Measurements from ENCODE around the gene CTBP2. TPM values are rescaled to one million over a fixed set of nuclear protein-coding genes. Genes with fewer than 3 reads are reported as not detected.

CTBP2 gene
- total RNA-seq, 6 experiments from 2014 or later: 3.2 to 8.2 (median 5.4) TPM

DNA sequence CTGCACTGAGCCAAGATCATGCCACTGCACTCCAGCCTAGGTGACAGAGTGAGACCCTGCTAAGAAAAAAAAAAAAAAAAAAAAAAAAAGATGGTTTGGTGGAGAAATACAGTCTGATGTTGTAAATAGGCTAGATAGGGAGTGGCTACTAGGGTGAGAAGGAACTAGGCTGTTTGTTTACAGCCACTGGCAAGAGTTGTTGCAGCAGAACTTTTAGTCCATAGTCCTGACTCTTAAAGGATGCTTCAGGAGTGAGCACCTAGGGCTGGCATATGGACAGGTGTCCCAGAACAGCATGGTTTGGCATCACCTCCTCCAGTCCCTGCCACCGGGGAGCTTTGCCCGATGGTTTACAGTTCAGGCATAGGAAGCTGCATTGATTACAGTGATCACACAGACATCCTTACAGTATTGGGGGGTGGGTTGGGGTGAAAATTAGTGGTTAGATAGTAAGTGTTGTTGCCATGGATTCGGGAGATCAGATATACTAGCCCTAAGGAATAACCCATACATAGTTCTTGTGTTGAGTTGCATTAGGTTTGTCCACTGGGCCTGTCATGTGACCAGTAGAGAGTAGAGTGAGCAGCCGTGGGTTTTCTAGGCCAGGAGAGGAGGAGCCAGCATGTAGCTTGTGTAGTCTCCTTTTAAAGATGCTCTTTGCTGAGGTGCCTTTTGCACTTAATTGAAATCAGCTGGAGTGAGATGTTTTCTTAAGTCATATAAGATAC, 182.6 kb downstream of the CTBP2 start:
- DNase-seq: no peak
- Histone ChIP-seq H3K27me3 (no peaks in the 10 kb centered on the region), H3K36me3 (peaks cover 0 to 36% (median 13%) of the 10 kb centered on the region in 4 donors), H3K4me3 (no peak overlapping the region), H3K27ac (no peak overlapping the region), H3K4me1 (peaks cover 0 to under 1% (median 0%) of the 10 kb centered on the region in 4 donors), H3K9me3 (no peaks in the 10 kb centered on the region)
- intact Hi-C loops (cut with DNase I): no loop called here
- ATAC-seq: peak; percentile 36 to 71 (median 55)
- WGBS (ENCODE audit: insufficient coverage, low coverage, low lambda C conversion rate, missing lambda C conversion rate): 54% methylated on average over 2 of the region's 4 CpGs
- TF ChIP-seq, protein P1, sequence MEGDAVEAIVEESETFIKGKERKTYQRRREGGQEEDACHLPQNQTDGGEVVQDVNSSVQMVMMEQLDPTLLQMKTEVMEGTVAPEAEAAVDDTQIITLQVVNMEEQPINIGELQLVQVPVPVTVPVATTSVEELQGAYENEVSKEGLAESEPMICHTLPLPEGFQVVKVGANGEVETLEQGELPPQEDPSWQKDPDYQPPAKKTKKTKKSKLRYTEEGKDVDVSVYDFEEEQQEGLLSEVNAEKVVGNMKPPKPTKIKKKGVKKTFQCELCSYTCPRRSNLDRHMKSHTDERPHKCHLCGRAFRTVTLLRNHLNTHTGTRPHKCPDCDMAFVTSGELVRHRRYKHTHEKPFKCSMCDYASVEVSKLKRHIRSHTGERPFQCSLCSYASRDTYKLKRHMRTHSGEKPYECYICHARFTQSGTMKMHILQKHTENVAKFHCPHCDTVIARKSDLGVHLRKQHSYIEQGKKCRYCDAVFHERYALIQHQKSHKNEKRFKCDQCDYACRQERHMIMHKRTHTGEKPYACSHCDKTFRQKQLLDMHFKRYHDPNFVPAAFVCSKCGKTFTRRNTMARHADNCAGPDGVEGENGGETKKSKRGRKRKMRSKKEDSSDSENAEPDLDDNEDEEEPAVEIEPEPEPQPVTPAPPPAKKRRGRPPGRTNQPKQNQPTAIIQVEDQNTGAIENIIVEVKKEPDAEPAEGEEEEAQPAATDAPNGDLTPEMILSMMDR (IDR thresholded peaks at IDR 0.05): no peak
- no peak for TF ChIP-seq POLR2A (IDR thresholded peaks at IDR 0.05)

DNA sequence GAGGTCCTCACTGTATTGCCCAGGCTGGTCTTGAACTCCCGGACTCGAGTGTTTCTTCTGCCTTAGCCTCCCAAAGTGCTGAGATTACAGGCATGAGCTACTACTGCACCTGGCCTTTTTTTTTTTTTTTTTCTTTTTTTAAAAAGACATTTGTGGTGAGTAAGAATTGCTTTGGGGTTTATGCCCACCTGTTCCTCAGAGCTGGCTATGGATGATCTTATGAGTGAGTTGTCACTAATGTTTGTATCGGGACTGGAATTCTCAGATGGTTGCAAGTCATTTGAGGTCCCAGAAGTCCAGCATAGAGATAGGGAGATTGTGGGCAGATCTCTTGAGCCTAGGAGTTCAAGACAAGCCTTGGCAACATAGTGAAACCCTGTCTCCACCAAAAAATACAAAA, 183.2 kb downstream of the CTBP2 start:
- Histone ChIP-seq H3K9me3 (no peaks in the 10 kb centered on the region), H3K27me3 (no peaks in the 10 kb centered on the region), H3K27ac (no peak overlapping the region), H3K36me3 (peaks cover 0 to 34% (median 13%) of the 10 kb centered on the region in 4 donors), H3K4me3 (no peak overlapping the region), H3K4me1 (no peaks in the 10 kb centered on the region)
- ATAC-seq: no peak
- WGBS (ENCODE audit: insufficient coverage, low coverage, low lambda C conversion rate, missing lambda C conversion rate): 100% methylated on average over 2 of the region's 3 CpGs
- intact Hi-C loops (cut with DNase I): no loop called here
- TF ChIP-seq POLR2A (IDR thresholded peaks at IDR 0.05): no peak
- TF ChIP-seq, protein P1 (IDR thresholded peaks at IDR 0.05): no peak
- no peak for DNase-seq

DNA sequence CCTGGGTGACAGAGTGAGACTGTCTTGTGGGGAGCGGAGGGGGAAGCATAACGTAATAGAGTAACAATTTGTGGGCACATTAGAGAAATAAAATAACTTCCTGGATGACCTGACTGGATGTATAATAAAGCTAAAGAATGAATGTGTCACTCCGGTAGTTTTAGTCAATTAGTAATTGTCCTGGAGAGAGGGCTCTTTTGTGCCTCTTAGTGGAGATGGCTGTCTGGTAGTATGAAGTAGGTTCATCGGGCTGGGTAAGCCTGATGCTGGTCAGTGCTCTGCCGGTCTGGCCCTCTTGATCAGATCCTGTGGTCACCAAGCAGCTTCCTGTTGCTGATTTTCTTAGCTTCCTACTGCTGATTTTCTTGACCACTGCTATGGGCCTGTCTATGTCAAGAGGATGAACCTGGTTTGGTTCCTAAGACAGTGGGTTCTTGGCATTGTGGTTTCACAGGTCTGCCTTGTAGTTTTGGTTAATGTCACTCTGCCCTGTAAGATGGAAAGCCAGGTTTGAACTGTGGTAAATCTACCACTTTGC, 184.3 kb downstream of the CTBP2 start:
- Histone ChIP-seq H3K27me3 (no peaks in the 10 kb centered on the region), H3K9me3 (no peaks in the 10 kb centered on the region), H3K27ac (no peak overlapping the region), H3K4me1 (no peaks in the 10 kb centered on the region), H3K4me3 (no peak overlapping the region), H3K36me3 (peaks cover 0 to 25% (median 9%) of the 10 kb centered on the region in 4 donors)
- WGBS (ENCODE audit: insufficient coverage, low coverage, low lambda C conversion rate, missing lambda C conversion rate): 52% methylated on average over 5 of the region's 5 CpGs
- ATAC-seq: peak; percentile 27 to 44 (median 36)
- no peak for DNase-seq
- intact Hi-C loops (cut with DNase I): no loop called here
- TF ChIP-seq, protein P1 (IDR thresholded peaks at IDR 0.05): no peak
- TF ChIP-seq POLR2A (IDR thresholded peaks at IDR 0.05): no peak

DNA sequence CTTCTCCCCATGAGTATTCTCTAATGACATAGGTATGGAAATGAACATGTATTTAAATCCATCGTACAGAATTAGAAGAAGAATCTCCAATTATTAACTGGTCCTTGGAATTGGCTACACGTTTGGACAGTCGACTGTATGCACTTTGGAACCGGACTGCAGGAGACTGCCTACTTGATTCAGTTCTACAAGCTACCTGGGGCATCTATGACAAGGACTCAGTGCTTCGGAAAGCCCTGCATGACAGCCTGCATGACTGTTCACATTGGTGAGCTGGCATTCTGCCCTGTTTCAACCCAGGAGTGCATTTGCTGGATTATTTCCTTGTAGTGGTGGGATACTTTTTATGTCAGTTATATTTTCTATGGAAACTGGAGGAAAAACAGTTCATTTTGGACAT, 186.2 kb downstream of the CTBP2 start:
- Histone ChIP-seq H3K4me1 (no peaks in the 10 kb centered on the region), H3K36me3 (peaks cover 0 to 25% (median 9%) of the 10 kb centered on the region in 4 donors), H3K9me3 (no peaks in the 10 kb centered on the region), H3K4me3 (no peak overlapping the region), H3K27me3 (no peaks in the 10 kb centered on the region), H3K27ac (no peak overlapping the region)
- DNase-seq (no peak), ATAC-seq (peak; percentile 40 to 58 (median 44))
- WGBS (ENCODE audit: insufficient coverage, low coverage, low lambda C conversion rate, missing lambda C conversion rate): 50% methylated on average over 5 of the region's 5 CpGs
- intact Hi-C loops (cut with DNase I): no loop called here
- no peak for TF ChIP-seq POLR2A (IDR thresholded peaks at IDR 0.05)
- TF ChIP-seq, protein P1 (IDR thresholded peaks at IDR 0.05): no peak

Measured in right lobe of liver (tissue), 6 donors.